HG03139 (cell line): ENCODE data around the gene USH2A.
"Not testable (repeated sequence)": the region's sequence is repeated elsewhere in the genome, so short reads cannot be mapped to it uniquely, and the experiment has no call there.

Experiments used
- ATAC-seq: cut with Tn5 transposase; IDR thresholded peaks from one replicate; pipeline ENCODE4 v1.9.1; 2021; ENCODE audit not compliant: unreplicated experiment

Gene USH2A

GRCh38 chr1:216416488-216416887, 6.8 kb downstream of the USH2A start:
- ATAC-seq = no peak

GRCh38 chr1:216410026-216410425, 13.2 kb downstream of the USH2A start:
- ATAC-seq = no peak

- ATAC-seq = no peak
Measured at GRCh38 chr1:216390956-216391355, 32.3 kb downstream of the USH2A start.

- ATAC-seq = no peak
Measured at GRCh38 chr1:216389774-216390173, 33.5 kb downstream of the USH2A start.

- ATAC-seq = no peak
Measured at GRCh38 chr1:216388558-216388957, 34.7 kb downstream of the USH2A start.

- no peak for ATAC-seq
Measured at GRCh38 chr1:216387782-216388181, 35.5 kb downstream of the USH2A start.

GRCh38 chr1:216379441-216379840, 43.8 kb downstream of the USH2A start:
- no peak for ATAC-seq

GRCh38 chr1:216368249-216368648, 55.0 kb downstream of the USH2A start:
- no peak for ATAC-seq

GRCh38 chr1:216366979-216367378, 56.3 kb downstream of the USH2A start:
- no peak for ATAC-seq

- no peak for ATAC-seq
Measured at GRCh38 chr1:216356945-216357344, 66.3 kb downstream of the USH2A start.

GRCh38 chr1:216350186-216350585, 73.1 kb downstream of the USH2A start:
- no peak for ATAC-seq

- no peak for ATAC-seq
Measured at GRCh38 chr1:216346526-216346925, 76.7 kb downstream of the USH2A start.

GRCh38 chr1:216340542-216340941, 82.7 kb downstream of the USH2A start:
- not testable (repeated sequence) for ATAC-seq

- ATAC-seq = no peak
Measured at GRCh38 chr1:216332462-216332861, 90.8 kb downstream of the USH2A start.

- no peak for ATAC-seq
Measured at GRCh38 chr1:216332003-216332402, 91.2 kb downstream of the USH2A start.

- no peak for ATAC-seq
Measured at GRCh38 chr1:216331211-216331610, 92.0 kb downstream of the USH2A start.

- ATAC-seq = no peak
Measured at GRCh38 chr1:216330262-216330661, 93.0 kb downstream of the USH2A start.

GRCh38 chr1:216325946-216326345, 97.3 kb downstream of the USH2A start:
- no peak for ATAC-seq

- no peak for ATAC-seq
Measured at GRCh38 chr1:216325336-216325735, 97.9 kb downstream of the USH2A start.

GRCh38 chr1:216323344-216323743, 99.9 kb downstream of the USH2A start:
- ATAC-seq = no peak

- no peak for ATAC-seq
Measured at GRCh38 chr1:216314379-216315095, 108.7 kb downstream of the USH2A start.

GRCh38 chr1:216310776-216311175, 112.5 kb downstream of the USH2A start:
- no peak for ATAC-seq

GRCh38 chr1:216306830-216307229, 116.4 kb downstream of the USH2A start:
- ATAC-seq = no peak
